Activated CD4-positive, CD25-positive, alpha-beta regulatory T cell treated with anti-CD3 and anti-CD28 coated beads, Interleukin-2, amount 50 U/mL, for 72 hours (primary cell): ENCODE measurements around the gene DNASE1.

ENCODE experiments used
- DNase-seq: peaks from one replicate; pipeline ENCODE4 v3.0.0; 2021

The DNASE1 gene

DNA sequence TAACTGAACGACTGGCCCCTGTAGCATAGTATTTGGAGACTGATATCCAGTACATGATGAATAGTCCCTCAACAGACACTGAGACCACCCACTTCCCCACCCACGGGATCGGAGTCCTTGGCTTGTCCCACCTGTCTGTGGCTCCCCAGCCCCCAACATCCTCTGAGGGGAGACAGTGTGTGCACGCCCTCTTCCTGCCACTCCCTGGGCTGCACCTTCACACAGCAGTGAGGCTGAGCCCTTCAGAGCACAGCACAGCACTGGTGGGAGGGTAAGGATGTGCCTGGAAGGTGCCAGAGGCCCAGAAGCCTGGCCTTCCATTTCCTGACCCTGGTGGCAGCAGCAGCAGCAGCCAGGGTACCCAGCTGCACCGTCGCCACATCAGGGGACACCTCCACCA, 11.0 kb downstream of the DNASE1 start:
- no peak for DNase-seq

DNA sequence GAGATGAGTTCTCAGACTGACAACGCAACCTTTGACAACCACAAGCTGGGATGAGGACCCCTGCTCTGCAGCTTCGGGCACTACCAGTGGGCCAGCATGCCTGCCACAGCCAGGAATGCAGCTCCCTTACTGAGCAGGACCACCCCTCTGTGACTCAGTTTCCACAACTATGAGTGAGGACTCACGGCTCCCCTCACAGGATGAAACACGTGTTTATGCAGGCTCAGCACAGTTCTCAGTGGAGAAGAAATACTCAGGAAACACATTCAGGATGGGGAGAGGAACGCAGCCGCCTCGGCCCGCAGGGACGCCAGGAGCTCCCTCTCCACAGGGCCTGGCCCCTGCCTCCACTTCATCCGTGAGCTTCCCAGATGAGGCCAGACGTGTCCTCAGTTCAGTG, 14.1 kb downstream of the DNASE1 start:
- no peak for DNase-seq

DNA sequence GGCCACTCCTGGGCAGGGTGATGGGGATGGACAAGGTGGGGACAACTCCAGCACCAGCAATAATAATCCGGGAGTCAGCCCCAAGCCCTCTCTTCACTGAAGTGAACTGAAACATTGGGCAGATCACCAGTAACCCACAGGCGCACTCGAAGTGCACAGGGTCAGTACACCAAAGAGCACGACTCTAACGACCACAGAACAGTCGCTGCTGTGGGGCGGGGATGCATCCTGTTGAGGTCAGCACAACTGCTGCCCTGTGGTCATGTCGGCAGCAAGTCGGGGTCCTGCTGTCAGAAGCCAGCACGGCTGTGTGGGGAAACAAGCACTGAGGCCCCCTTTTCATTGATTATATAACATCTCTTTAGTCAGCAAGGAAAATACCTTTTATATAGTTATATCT, 14.6 kb downstream of the DNASE1 start:
- no peak for DNase-seq

DNA sequence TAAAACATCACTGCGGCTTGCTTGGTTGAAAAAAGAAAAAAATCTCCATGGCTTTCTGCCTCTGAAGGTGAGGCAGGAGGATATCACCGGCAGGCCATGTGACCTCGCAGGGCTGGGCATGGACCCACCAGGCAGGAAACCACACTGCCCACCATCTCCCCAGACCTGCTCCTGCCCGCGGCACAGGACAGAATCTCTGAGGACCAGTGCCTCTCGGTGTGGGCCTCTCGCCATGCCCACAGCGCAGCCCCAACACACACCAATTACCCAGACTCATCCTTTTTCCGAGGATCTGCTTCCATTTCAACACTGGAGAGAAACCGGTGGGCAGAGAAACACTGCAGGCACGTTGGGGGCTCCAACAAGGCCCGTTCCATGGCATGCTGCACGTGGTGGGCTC, 16.2 kb downstream of the DNASE1 start:
- no peak for DNase-seq

DNA sequence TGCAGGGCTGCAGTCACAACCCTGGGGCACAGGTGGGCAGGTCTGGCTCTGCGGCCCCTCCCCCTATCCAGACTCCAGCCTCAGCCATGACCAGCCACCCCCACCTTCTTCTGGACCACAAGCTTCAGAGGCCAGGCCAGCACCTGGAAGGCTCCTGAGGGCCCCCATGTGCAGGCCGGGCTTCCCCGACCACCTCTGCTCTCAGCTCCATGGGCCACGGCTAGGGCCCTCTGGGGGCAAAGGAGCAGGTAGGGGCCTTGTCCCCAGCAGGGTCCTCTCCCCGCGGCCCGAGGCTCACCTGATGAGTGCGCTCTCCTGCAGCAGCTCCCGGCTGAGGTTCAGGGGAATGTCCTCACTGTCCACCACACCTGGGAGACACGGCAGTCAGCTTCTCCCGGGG, 16.9 kb downstream of the DNASE1 start:
- DNase-seq, result no peak

DNA sequence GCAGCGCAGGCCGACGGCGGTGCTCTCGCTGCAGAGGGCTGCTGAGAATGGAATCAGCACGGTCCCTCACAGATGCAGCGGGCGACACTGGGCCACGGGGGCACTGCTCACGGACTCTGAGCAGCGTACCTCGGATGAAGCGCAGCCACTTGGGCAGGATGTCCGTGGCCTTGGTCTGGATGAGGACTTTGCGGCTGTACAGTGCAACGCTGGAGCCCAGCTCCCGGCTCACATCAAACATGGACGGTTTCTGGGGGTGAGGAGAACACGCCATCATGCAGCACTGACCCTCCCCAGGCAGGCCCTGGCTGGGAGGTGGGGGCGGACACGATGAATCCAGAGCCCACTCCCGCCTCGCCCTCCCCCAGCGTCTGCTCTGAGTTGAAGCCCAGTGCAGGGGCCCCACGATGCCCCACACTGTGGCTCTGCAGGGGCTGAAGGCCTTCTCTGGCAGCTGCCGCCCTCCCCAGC, 18.1 kb downstream of the DNASE1 start:
- no peak for DNase-seq

DNA sequence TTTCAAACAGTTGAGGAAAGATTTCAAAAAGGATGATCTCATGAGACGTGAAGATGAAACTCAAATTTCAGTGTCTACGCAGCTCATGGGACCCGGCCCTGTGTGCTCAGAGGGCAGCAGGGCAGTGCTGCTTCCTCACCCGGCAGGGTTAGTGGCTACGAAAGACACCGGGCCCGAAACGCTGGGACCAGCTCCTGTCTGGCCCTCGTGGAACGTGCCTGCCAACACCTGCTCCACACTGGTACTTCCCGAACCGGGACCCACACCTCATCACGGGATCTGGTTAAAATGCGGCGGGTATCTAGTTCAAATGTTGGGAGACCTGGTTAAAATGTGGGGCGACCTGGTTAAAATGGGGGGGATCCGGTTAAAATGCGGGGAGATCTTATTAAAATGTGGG, 18.7 kb downstream of the DNASE1 start:
- no peak for DNase-seq

DNA sequence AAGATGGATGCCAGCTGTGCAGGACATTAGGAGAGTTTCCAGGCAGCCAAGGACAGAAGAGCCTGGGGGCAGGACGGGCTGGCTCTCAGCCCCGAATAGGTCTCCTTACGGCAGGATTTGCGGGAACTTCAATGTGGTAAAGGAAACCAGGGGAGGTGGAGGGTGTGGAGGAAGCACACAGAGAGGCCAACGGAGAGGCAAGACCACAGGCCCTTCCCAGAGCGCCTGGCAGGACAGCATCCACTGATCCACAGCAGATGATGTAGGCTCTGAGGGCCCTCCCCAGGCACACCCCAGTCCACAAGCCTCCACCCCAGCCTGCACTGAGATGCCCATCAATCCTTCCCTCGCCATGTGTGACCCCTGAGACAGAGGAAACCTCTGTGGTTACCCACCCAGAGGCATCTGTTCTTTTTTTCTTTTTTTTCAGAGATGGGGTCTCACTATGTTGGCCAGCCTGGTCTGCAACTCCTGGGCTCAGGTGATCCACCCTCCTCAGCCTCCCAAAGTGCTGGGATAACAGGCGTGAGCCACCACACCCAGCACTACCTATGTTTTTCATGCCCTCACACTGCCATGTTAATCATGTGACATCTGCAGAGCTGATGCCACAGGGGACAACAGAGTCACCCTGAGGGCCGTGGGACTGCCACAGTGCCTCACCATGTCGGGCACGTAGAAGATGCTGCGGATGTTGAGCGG, 19.3 kb downstream of the DNASE1 start:
- no peak for DNase-seq

DNA sequence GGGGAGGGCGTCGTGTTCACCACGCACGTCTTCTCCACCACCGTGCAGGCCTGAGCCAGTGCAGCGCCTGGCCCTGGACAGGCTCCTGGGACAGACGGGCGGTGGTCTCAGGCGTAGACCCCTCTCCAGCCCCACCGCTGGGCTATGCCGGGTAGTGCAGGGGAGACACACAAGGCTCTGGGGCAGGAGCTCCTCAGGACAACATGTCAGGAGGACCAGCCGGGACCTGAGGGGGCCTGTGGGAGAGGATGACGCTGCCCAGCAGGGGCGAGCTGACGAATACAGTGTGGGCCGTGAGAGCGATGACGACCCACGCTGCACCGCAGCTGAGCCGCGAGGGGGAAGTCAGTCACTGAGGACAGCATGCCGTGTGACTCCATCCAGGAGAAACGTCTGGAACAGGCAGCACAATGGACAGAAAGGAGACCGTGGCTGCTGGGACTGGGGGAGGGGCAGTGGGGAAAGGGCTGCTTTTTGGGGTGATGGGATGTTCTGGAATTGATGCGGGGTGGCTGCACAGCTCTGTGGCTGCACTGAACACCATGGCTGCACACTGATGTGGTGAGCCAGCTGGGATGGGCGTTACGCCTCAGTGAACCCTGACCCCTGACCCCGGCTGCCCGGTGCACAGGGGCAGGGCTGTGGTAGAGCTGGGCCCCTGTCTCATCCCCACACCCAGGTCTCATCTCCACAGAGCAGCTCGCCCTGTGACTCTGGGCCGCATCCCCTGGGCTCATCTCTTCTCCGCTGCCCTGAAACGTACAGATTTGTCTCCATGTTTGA, 20.2 kb downstream of the DNASE1 start:
- DNase-seq, result no peak

DNA sequence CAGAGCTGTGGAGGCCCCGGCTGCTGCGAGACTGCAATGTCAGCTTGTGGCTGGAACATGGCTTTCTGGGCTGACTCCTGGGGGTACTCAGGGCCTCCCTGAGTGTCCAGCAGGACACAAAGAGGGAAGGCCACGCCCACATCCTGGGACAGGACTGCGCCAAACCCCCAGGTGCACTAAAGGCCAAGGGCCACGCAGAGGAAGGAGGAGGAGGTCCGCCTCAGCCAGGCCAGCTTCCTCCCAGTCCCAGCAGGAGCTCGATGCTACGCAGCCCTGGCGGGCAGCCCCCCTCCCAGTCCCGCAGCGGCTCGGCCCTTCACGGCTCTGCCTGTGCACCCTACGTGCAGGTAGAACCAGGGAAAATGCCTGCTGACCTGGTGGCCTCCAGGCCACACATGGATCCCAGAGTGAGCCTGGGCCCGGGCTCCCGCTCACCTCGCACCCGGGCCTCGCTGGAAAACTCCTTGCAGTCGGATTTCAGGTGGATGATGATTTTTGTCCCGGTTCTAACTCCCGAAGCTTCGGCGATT, 21.2 kb downstream of the DNASE1 start:
- DNase-seq, result no peak

DNA sequence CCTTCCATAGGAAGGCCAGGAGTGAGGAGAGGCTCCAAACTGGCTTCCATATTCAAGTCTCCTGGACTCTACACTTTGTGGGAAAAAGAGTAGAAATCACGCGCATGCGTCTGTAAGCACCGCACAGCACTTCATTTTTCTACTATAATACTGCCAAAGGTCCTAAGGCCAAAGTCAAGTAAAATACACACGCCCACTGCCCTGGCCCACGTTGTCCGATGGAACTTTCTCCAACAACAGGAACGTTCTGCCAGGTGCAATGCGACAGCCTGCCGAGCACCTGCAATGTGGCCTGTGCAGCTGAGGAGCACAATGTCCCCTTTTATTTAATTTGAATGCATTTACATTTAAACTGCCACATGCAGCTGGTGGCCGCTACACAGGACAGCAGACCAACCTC, 23.5 kb downstream of the DNASE1 start:
- DNase-seq, result no peak

DNA sequence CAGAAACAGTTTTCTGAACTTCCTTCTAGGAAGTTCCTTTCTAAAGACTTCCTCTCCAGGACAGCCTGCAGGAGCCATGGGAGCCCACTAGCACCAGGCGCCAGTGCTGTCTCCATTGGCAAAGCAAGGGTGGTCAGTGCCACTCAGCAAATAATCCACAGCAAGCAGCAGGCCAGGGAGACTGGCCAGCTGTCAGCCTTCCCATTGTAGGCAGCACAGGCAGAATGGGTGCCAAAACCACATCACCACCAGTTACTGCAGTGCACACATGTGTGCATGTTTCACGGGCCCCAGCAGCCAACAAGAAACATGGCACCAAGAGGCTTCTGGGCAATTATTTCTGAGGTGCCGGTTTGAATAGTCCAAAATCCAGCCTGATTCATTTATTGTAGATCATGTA, 26.7 kb downstream of the DNASE1 start:
- no peak for DNase-seq

DNA sequence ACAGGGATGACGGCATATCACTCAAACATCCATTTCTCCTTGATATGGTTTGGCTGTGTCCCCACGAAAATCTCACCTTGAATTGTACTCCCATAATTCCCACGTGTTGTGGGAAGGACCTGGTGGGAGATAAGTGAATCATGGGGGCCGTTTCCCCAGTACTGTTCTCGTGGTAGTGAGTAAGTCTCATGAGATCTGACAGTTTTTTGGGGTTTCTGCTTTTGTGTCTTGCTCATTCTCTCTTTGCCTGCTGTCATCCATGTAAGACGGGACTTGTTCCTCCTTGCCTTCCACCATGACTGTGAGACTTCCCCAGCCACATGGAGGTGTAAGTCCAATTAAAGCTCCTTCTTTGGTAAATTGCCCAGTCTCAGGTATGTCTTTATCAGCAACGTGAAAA, 32.5 kb downstream of the DNASE1 start:
- DNase-seq, result no peak

DNA sequence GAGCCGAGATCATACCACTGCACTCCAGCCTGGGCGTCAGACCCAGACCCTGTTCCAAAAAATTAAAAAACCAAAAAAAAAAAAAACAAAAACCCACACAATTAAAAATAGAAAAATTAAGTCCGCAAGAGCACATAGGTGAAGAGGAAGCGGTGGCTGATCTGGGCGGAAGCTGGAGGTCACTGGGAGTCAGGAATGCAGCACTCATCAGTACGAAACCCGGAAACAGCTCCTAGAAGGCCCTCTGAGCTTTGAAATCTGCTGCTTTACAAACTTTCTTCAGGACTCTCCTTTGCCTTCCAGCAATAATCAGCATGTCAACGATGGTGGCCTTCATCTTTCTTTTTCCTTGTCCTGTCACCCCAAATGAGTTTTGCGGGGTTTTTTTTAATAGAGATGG, 33.3 kb downstream of the DNASE1 start:
- DNase-seq, result no peak

DNA sequence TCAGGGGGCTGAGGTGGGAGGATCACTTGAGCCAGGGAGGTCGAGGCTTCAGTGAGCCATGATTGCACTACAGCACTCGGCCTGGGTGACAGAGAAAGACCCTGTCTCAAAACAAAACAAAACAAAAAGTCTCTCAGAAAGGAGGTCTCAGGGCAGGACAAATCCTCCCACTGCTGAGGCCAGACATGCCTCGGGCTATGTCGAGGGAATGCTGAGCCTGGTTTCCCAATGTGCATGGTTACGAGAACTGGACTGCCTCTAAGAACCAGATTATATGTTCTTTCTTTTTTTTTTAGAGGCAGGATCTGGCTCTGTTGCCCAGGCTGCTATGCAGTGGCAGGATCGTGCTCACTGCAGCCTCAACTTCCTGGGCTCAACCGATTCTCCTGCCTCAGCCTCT, 35.2 kb downstream of the DNASE1 start:
- DNase-seq, result no peak

DNA sequence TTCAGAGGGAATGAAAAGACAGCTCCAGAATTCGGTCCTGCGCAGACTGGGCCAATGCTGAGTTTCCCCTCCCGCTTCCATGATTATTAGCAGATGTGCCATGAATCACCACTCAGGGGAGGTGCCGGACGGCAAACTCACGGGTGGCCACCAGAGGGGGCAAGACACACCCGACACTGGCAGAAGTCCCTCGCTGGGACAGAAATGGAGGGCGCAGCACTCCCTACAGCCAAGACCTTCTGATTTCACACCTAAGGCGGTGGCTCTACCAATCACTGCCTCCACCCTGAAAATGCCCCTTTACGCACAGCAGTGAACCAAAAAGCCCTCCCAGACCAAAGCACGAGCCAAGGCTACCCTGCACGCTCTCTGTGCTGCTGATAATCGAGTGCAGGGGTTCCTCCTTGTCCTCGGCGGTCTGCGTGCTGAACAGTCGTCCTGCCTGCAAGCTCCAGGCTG, 36.0 kb downstream of the DNASE1 start:
- DNase-seq, result peak; percentile 81

DNA sequence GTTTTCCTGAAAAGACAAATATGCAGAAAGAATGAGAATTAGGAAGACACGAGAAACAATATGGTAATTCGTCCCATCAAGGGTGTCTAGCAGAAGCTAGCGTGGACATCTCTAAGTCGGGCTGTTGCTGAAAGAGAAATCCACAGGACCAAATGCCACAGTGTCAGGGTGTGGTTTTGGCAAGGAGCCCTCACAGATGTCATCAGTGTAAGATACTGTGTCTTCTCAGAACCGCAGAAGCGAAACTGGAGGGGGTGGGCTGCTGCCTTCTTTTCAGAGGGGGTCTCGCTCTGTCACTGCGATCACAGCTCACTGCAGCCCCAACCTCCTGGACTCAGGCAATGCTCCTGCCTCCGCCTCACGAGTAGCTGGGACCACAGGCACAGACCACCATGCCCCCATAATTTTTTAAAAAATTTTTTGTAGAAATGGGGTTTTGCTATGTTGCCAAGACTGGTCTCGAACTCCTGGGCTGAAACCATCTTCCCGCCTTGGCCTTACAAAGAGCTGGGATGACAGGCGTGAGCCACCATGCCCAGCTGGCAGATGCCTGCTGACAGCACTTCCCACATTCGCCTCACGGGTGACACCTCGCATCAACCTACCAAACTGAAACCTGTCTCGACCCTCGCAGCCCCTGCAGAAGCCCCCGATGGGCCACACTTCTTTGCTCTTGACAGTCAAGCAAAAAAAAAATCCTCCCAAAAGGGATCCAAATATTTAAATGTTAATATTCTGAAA, 36.7 kb downstream of the DNASE1 start:
- DNase-seq, result no peak

DNA sequence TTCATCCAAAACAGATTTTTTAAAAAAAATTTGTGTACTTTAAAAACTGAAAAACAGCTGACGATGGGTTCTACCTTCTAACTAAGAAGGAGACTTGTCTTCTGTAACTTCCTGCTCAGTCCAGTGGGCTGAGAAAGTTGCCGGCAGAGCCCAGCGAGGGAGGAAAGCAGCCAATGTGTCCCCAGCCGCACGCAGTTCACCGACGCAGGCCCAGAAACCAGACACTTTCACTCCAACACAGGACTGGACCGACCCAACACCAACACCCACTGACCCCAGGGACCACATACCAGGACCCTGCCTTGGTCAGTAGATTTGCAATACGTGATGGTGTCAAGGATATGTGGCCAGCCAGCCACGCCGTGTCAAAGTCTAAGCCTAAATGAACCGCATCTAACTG, 37.3 kb downstream of the DNASE1 start:
- no peak for DNase-seq

DNA sequence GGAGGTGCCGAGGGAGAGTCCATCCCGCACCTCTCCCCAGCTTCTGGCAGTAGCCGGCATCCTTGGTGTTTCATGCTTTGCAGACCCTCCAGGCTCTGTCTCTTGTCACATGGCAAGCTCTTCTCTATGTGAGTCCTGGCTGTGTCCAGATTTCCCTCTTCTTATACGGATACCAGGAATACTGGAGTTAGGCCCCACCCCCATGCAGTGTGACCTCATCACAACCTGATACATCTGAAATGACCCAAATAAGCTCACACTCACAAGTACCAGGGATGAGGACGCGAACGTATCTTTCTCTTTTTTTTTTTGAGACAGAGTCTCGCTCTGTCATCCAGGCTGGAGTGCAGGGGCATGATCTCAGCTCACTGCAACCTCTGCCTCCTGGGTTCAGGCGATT, 39.6 kb downstream of the DNASE1 start:
- DNase-seq, result no peak

DNA sequence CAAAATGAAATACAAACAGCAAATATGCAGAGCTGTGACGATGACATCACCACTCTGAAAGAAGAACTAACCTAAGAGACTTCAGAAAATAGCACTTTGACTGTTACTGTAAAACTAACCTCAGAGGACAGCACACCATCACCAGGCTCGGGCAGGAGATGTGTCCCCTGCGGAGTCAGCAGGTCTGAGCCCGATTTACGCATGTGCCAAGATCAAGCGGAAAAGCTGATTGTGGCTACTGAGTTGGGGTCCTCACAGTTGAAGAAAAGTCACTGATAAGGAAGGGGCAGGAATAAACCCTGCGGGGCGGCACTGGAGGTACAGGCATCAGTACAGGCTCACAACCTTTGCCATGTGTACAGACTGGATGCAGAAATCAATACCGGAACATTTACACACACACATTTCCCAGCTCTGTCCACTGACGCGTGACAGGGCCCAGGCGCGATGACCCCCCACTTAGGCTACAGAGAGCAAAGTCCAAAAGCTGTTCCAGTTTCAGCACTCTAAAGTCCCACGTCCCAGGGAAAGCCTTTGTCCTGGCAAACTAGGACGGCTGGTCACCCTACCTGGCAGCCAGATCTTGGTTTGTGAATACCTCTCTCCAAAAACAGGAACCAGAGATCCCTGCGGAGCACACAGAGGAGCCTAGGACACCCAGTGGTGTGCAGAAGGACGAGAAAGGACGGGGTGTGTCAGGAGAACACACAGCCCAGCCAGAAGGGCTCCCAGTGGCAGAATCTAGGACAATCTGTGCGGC, 41.3 kb downstream of the DNASE1 start:
- no peak for DNase-seq

DNA sequence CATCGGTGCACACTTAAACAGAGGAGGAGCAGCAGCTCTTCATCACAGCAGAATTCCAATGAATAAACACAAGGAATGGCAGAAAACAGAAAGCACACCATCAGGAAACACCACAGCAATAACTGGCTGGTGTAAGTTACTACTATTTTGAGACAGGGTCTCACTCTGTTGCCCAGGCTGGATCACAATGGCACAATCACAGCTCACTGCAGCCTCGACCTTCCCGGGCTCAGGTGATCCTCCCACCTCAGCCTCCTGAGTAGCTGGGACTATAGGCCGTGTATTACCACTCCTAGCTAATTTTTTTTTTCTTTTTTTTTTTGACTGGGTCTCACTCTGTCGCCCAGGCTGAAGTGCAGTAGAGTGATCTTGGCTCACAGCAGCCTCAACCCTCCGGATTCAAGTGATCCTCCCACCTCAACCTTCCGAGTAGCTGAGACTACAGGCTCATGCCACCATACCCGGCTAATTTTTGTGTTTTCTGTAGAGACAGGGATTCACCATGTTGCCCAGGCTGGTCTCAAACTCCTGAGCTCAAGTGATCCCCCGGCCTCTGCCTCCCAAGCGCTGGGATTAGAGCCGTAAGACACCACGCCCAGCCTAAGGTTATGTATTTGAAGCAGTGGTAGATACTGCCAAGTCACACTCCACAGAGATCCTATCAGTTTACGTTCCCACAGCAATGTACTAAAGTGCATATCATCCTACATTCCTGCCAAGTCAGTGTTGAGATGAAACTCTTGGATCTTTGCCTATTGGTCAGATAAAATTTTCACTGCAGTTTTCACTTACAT, 42.1 kb downstream of the DNASE1 start:
- no peak for DNase-seq

DNA sequence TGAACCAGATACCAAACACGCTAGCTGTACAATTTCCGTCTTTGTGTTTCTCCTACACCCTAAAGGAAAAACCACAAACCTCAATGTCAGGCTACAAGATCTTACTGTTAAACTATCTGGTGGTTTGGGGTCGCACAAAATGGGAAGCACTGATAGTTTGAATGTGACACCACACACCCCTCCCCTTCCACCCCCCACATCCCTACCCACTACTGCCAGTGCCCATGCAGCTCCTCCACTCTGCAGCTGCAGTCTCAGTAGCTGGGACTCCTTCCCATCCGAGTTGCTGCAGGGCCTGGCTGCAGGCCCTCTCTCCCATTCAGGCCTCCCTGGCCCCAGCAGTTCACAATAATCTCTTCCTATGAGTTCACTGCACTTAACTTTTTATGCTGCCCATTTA, 44.5 kb downstream of the DNASE1 start:
- no peak for DNase-seq
